Gastroesophageal sphincter (tissue), 4 donors: ENCODE measurements around the gene ACOXL. TPM values are rescaled to one million over a fixed set of nuclear protein-coding genes. Genes with fewer than 3 reads are reported as not detected.

Source experiments
- ATAC-seq: fragments of 150-250 bp; one replicate; pipeline ENCODE4 v1.9.1; 2016; ENCODE audit warnings: mild to moderate bottlenecking, moderate library complexity
- H3K27ac ChIP-seq, 4 donors: fragments of 200-600 bp; sonication (generic) in 3 of 4; 1 replicate in 3 of 4; 2 replicates in 1 of 4; pipeline ENCODE4 v1.5.1; 2016 to 2019
- H3K27me3 ChIP-seq: fragments of 200-600 bp; sonication (generic); one replicate; pipeline ENCODE4 v1.5.1; 2019
- H3K36me3 ChIP-seq, 2 donors: fragments of 200-600 bp; sonication (generic); one replicate each; pipeline ENCODE4 v1.5.1; 2019; ENCODE audit warnings: control low read depth in 1 of 2
- H3K4me1 ChIP-seq, 3 donors: fragments of 200-600 bp; sonication (generic); 1 replicate in 2 of 3; 2 replicates in 1 of 3; pipeline ENCODE4 v1.5.1; 2016 to 2019; ENCODE audit warnings: control low read depth in 2 of 3
- H3K4me3 ChIP-seq, 2 donors: fragments of 200-600 bp; sonication (generic); one replicate each; pipeline ENCODE4 v1.5.1; 2019; ENCODE audit warnings: mild to moderate bottlenecking in 1 of 2, moderate library complexity in 1 of 2
- H3K9me3 ChIP-seq, 3 donors: fragments of 200-600 bp; sonication (generic); one replicate each; pipeline ENCODE4 v1.5.1; 2017 to 2019; ENCODE audit warnings: control low read depth in 2 of 3
- EP300 ChIP-seq: sonication (generic); formaldehyde crosslinking; IDR thresholded peaks from one replicate; pipeline ENCODE4 v1.6.1; 2017; ENCODE audit warnings: antibody characterized with exemption, mild to moderate bottlenecking
- POLR2A ChIP-seq, 2 donors: fragments of 450-650 bp; IDR thresholded peaks; one replicate each; pipeline ENCODE4 v1.6.1; 2017; ENCODE audit warnings: antibody characterized with exemption in 2 of 2, mild to moderate bottlenecking in 2 of 2, moderate library complexity in 1 of 2
- POLR2AphosphoS5 ChIP-seq: sonication (generic); formaldehyde crosslinking; IDR thresholded peaks from one replicate; pipeline ENCODE4 v1.6.1; 2017; ENCODE audit warnings: antibody characterized with exemption
- WGBS, 2 donors: methylation state at CpG; one replicate each; pipeline ENCODE4 v1.1.5; 2018; ENCODE audit warnings: low coverage in 1 of 2; 5-methylcytosine and 5-hydroxymethylcytosine counted together
- total RNA-seq, 4 donors: library from RNA; depleted of rRNA; stranded (reverse); fragments of >200 nt; gene quantifications; one replicate each; pipeline ENCODE4 v1.1.0, GENCODE V29; 2016
- TF ChIP-seq, protein P1 (sequence below), 4 experiments: fragments of 200-600 bp in 2 of 4; fragments of 450-650 bp in 2 of 4; sonication (generic) in 1 of 4; IDR thresholded peaks; one replicate each; pipeline ENCODE4 v1.5.1; 2017 to 2019; ENCODE audit warnings: antibody characterized with exemption in 4 of 4, mild to moderate bottlenecking in 2 of 4, moderate library complexity in 2 of 4

The ACOXL gene
- total RNA-seq, 4 donors from 2014 or later = not detected

DNA sequence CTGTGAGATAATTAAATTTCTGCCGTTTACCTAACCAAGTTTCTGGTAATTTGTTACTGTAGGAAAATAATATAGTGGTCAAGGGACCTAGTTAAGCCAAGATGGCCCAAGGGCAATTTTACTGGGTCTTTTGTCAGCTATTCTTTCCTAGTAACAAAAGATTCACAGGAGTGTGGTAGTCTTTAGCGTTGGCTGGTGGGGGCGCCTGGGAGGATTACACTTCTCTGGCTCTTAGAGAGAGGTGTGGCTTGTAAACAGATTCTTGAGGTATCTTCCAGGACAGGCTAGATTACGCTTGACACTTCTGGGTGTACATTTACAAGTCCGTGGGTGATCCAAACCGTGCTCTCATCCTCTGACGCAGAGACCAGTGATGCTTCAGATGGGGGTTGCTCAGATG, 3.3 kb upstream of the ACOXL start:
- no peaks in the 10 kb centered on the region for H3K36me3 ChIP-seq
- peaks cover 0 to 12% (median 7%) of the 10 kb centered on the region in 3 donors for H3K4me1 ChIP-seq
- TF ChIP-seq POLR2A (IDR thresholded peaks at IDR 0.05) (no peak), EP300 (no peak), POLR2AphosphoS5 (no peak)
- TF ChIP-seq, protein P1, sequence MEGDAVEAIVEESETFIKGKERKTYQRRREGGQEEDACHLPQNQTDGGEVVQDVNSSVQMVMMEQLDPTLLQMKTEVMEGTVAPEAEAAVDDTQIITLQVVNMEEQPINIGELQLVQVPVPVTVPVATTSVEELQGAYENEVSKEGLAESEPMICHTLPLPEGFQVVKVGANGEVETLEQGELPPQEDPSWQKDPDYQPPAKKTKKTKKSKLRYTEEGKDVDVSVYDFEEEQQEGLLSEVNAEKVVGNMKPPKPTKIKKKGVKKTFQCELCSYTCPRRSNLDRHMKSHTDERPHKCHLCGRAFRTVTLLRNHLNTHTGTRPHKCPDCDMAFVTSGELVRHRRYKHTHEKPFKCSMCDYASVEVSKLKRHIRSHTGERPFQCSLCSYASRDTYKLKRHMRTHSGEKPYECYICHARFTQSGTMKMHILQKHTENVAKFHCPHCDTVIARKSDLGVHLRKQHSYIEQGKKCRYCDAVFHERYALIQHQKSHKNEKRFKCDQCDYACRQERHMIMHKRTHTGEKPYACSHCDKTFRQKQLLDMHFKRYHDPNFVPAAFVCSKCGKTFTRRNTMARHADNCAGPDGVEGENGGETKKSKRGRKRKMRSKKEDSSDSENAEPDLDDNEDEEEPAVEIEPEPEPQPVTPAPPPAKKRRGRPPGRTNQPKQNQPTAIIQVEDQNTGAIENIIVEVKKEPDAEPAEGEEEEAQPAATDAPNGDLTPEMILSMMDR (IDR thresholded peaks at IDR 0.05) = no peak
- H3K9me3 ChIP-seq = no peaks in the 10 kb centered on the region
- WGBS, 2 donors = 74 to 81% methylated on average over 6 to 7 of the region's 7 CpGs
- H3K27me3 ChIP-seq = peaks cover 29% of the 10 kb centered on the region
- H3K27ac ChIP-seq = no peak overlapping the region
- ATAC-seq = no peak
- H3K4me3 ChIP-seq = no peak overlapping the region

DNA sequence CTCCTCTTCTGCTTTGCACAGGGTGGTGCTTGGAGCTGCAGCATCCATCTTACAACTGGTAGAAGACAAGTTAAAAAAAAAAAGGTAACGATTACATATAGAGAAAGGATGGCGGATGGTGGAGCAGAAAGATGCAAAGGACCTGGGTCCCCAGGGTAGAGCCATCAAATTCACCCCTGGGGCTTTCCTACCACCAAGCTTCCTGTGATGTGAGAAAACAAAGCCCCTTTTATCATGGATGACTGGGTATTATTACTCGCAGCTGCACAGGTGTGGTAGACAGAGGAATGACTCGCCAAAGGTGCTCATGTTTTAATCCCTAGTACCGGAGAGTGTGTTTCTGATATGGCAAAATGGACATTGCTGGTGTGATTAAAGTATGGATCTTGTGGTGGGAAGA, 1.3 kb upstream of the ACOXL start:
- TF ChIP-seq POLR2AphosphoS5 = no peak
- H3K27ac ChIP-seq = no peak overlapping the region
- H3K4me3 ChIP-seq = no peak overlapping the region
- no peaks in the 10 kb centered on the region for H3K9me3 ChIP-seq
- 91 to 92% methylated on average over 5 of the region's 5 CpGs for WGBS, 2 donors
- peaks cover 49% of the 10 kb centered on the region for H3K27me3 ChIP-seq
- H3K36me3 ChIP-seq = no peaks in the 10 kb centered on the region
- H3K4me1 ChIP-seq = peaks cover 0 to 12% (median 7%) of the 10 kb centered on the region in 3 donors
- ATAC-seq = no peak

GRCh38 chr2:110735366-110735765, 3.0 kb downstream of the ACOXL start:
- no peak overlapping the region for H3K27ac ChIP-seq
- peaks cover 0 to 19% (median 0%) of the 10 kb centered on the region in 3 donors for H3K9me3 ChIP-seq
- no peak for ATAC-seq
- no peak overlapping the region for H3K4me3 ChIP-seq
- peaks cover 0 to 12% (median 7%) of the 10 kb centered on the region in 3 donors for H3K4me1 ChIP-seq
- no peaks in the 10 kb centered on the region for H3K36me3 ChIP-seq
- peaks cover 83% of the 10 kb centered on the region for H3K27me3 ChIP-seq
- 71 to 75% methylated on average over 1 of the region's 4 CpGs for WGBS, 2 donors
- TF ChIP-seq POLR2AphosphoS5 = no peak
- no peak for TF ChIP-seq POLR2A (IDR thresholded peaks at IDR 0.05)
- no peak for TF ChIP-seq EP300
- TF ChIP-seq, protein P1 (IDR thresholded peaks at IDR 0.05) = no peak

- ATAC-seq = no peak
- Histone ChIP-seq H3K27me3 (peaks cover 75% of the 10 kb centered on the region), H3K36me3 (no peaks in the 10 kb centered on the region), H3K27ac (no peak overlapping the region), H3K4me3 (no peak overlapping the region), H3K4me1 (peaks cover 0 to 6% (median 2%) of the 10 kb centered on the region in 3 donors), H3K9me3 (peaks cover 0 to 19% (median 0%) of the 10 kb centered on the region in 3 donors)
- 77% methylated on average over 1 of the region's 2 CpGs; no CpG with 5 or more reads in 1 of the 2 donors for WGBS, 2 donors
- TF ChIP-seq POLR2AphosphoS5 (no peak), EP300 (no peak), POLR2A (IDR thresholded peaks at IDR 0.05) (no peak)
- TF ChIP-seq, protein P1 (IDR thresholded peaks at IDR 0.05) = no peak
These were observed 5.4 kb downstream of the ACOXL start for GRCh38 chr2:110737783-110738182.

- Histone ChIP-seq H3K27ac (no peak overlapping the region), H3K4me3 (no peak overlapping the region), H3K27me3 (peaks cover 44% of the 10 kb centered on the region), H3K36me3 (no peaks in the 10 kb centered on the region), H3K9me3 (peaks cover 0 to 19% (median 0%) of the 10 kb centered on the region in 3 donors), H3K4me1 (no peaks in the 10 kb centered on the region)
- no peak for ATAC-seq
- 77 to 93% methylated on average over 5 to 9 of the region's 9 CpGs for WGBS, 2 donors
- no peak for TF ChIP-seq POLR2A (IDR thresholded peaks at IDR 0.05)
- TF ChIP-seq POLR2AphosphoS5 = no peak
- TF ChIP-seq EP300 = no peak
- TF ChIP-seq, protein P1 (IDR thresholded peaks at IDR 0.05) = no peak
These were observed 8.5 kb downstream of the ACOXL start for GRCh38 chr2:110740747-110741349.
